B cell (primary cell): ENCODE data around the gene CHST11. TPM values are rescaled to one million over a fixed set of nuclear protein-coding genes. Genes with fewer than 3 reads are reported as not detected.
A peak's percentile ranks its signal among the peaks of the same experiment; 100 is the strongest.

Experiments used
- ATAC-seq: fragments of 200-7000 bp; cut with Tn5 transposase; one replicate; pipeline ENCODE4 v1.10.0; 2021; ENCODE audit warnings: low read depth, mild to moderate bottlenecking, moderate number of reproducible peaks, moderate library complexity
- CTCF ChIA-PET: fragments of 350-600 bp; sonication (Branson Sonifier 250); formaldehyde crosslinking; loops from one replicate; lab custom pipeline; 2021; ENCODE audit warnings: antibody characterized with exemption, inconsistent platforms; lab: Charles Lee
- POLR2A ChIA-PET: fragments of 350-600 bp; sonication (Branson Sonifier 250); formaldehyde crosslinking; loops from one replicate; lab custom pipeline; 2021; ENCODE audit warnings: antibody characterized with exemption; lab: Charles Lee
- DNase-seq: peaks from one replicate; pipeline ENCODE4 v3.0.0; 2013
- H2AFZ ChIP-seq: 2 replicates; pipeline ENCODE4 v1.6.1; 2012; ENCODE audit warnings: mild to moderate bottlenecking, low read depth, low read length; ENCODE audit not compliant: insufficient read depth, poor library complexity, severe bottlenecking
- H3K27ac ChIP-seq, 2 donors: 1 replicate in 1 of 2; 2 replicates in 1 of 2; pipeline ENCODE4 v1.5.1; 2012 to 2013; ENCODE audit warnings: low read length in 2 of 2, mild to moderate bottlenecking in 2 of 2, moderate library complexity in 1 of 2
- H3K27me3 ChIP-seq, 4 experiments: fragments of 200-600 bp in 1 of 4; sonication (generic) in 1 of 4; replicated peaks in 1 of 4; 1 replicate in 2 of 4; 2 replicates in 2 of 4; pipeline versions ENCODE4 v1.6.1 to v1.7.0; 2013 to 2016; ENCODE audit warnings: low read length in 3 of 4, mild to moderate bottlenecking in 2 of 4, mixed read lengths in 1 of 4, moderate library complexity in 1 of 4; ENCODE audit not compliant: insufficient read depth in 4 of 4, control insufficient read depth in 3 of 4; ENCODE audit errors: control extremely low read depth in 1 of 4
- H3K36me3 ChIP-seq, 2 experiments: replicated peaks in 1 of 2; 1 replicate in 1 of 2; 2 replicates in 1 of 2; pipeline versions ENCODE4 v1.6.1 to v1.7.1; 2013; ENCODE audit warnings: low read length in 1 of 2; ENCODE audit not compliant: insufficient read depth in 2 of 2, control insufficient read depth in 1 of 2; ENCODE audit errors: control extremely low read depth in 1 of 2, extremely low read depth in 1 of 2
- H3K4me1 ChIP-seq, 2 donors: fragments of 200-600 bp in 1 of 2; sonication (generic) in 1 of 2; 1 replicate in 1 of 2; 2 replicates in 1 of 2; pipeline versions ENCODE4 v1.5.1 to v1.6.1; 2013 to 2017; ENCODE audit warnings: low read length in 2 of 2; ENCODE audit not compliant: control insufficient read depth in 2 of 2, insufficient read depth in 2 of 2
- H3K4me2 ChIP-seq: replicated peaks from 2 replicates; pipeline ENCODE3; 2012; ENCODE audit warnings: mild to moderate bottlenecking, low read depth, low read length; ENCODE audit not compliant: poor library complexity, severe bottlenecking
- H3K4me3 ChIP-seq, 5 experiments: fragments of 200-600 bp in 1 of 5; sonication (generic) in 1 of 5; 1 replicate in 3 of 5; 2 replicates in 2 of 5; pipeline versions ENCODE4 v1.5.1 to v1.7.0; 2011 to 2016; ENCODE audit warnings: low read length in 4 of 5, mild to moderate bottlenecking in 4 of 5, low read depth in 2 of 5, control low read depth in 1 of 5, moderate library complexity in 1 of 5; ENCODE audit not compliant: insufficient read depth in 1 of 5; ENCODE audit errors: control extremely low read depth in 1 of 5, extremely low read depth in 1 of 5
- H3K79me2 ChIP-seq: fragments of 200-600 bp; sonication (generic); one replicate; pipeline ENCODE4 v1.6.0; 2016; ENCODE audit warnings: low read length; ENCODE audit not compliant: control insufficient read depth, insufficient read depth
- H3K9ac ChIP-seq: fragments of 200-600 bp; sonication (generic); 2 replicates; pipeline ENCODE4 v1.6.1; 2017; ENCODE audit warnings: mild to moderate bottlenecking, low read length, moderate library complexity
- H3K9me3 ChIP-seq, 3 donors: one replicate each; pipeline versions ENCODE4 v1.6.1 to v1.7.1; 2013; ENCODE audit warnings: low read length in 2 of 3; ENCODE audit not compliant: control insufficient read depth in 2 of 3, insufficient read depth in 1 of 3; ENCODE audit errors: control extremely low read depth in 1 of 3
- H4K20me1 ChIP-seq: 2 replicates; pipeline ENCODE4 v1.6.0; 2012; ENCODE audit warnings: mild to moderate bottlenecking, low read length; ENCODE audit not compliant: insufficient read depth, control insufficient read depth, poor library complexity, severe bottlenecking
- H3K27ac Mint-ChIP-seq: one replicate; pipeline ENCODE4 v1.8.0; 2021; ENCODE audit warnings: mixed read lengths
- H3K27me3 Mint-ChIP-seq: one replicate; pipeline ENCODE4 v1.8.0; 2021; ENCODE audit warnings: mixed read lengths
- H3K4me1 Mint-ChIP-seq: one replicate; pipeline ENCODE4 v1.8.0; 2021; ENCODE audit warnings: mixed read lengths
- H3K4me3 Mint-ChIP-seq: one replicate; pipeline ENCODE4 v1.8.0; 2021; ENCODE audit warnings: mixed read lengths
- H3K9me3 Mint-ChIP-seq: one replicate; pipeline ENCODE4 v1.8.0; 2022; ENCODE audit warnings: mixed read lengths; ENCODE audit not compliant: insufficient read depth
- EZH2 ChIP-seq: IDR thresholded peaks from 2 replicates; pipeline ENCODE4 v1.6.1; 2012; ENCODE audit warnings: borderline replicate concordance, low read depth, mild to moderate bottlenecking, moderate library complexity, low read length; ENCODE audit not compliant: insufficient read depth, poor library complexity, severe bottlenecking
- WGBS: methylation state at CpG from one replicate; pipeline ENCODE4 v1.1.5; 2013; ENCODE audit warnings: missing lambda C conversion rate; ENCODE audit not compliant: insufficient coverage; 5-methylcytosine and 5-hydroxymethylcytosine counted together
- intact Hi-C: fragments of 100-400 bp; cut with micrococcal nuclease; formaldehyde crosslinking; loops from one replicate; pipeline ENCODE4 v1.10.0; 2022
- polyA plus RNA-seq: library from polyadenylated mRNA; depleted of rRNA; stranded (reverse); fragments of >200 nt; gene quantifications from 2 replicates; pipeline ENCODE4 v1.2.3, GENCODE V29; 2012
- total RNA-seq, 2 donors: library from RNA; stranded (reverse); fragments of 120-200 nt in 1 of 2; gene quantifications; 1 replicate in 1 of 2; 2 replicates in 1 of 2; pipeline versions ENCODE4 v1.2.3 to v1.2.4, GENCODE V29; 2013 to 2022
- TF ChIP-seq, protein P1 (sequence below): fragments of 200-600 bp; IDR thresholded peaks from one replicate; pipeline ENCODE4 v1.8.0; 2022; ENCODE audit warnings: antibody characterized with exemption, mild to moderate bottlenecking

CHST11 gene
- total and polyA plus RNA-seq, 2 donors (not counting 1 experiment from before 2014, with no cell fraction given): 46.3 to 152 TPM

- Histone ChIP-seq H2AFZ (peak overlapping the region; percentile 67), H3K27ac (peak overlapping the region in 1 of 2 donors; percentile 92), H3K79me2 (peaks cover 41% of the 10 kb centered on the region), H3K36me3 (no peaks in the 10 kb centered on the region), H3K27me3 (no peaks in the 10 kb centered on the region), H3K9ac (peak overlapping the region; percentile 95), H3K4me2 (peak overlapping the region; percentile 94), H3K4me3 (peak overlapping the region; percentile 76 to 99 (median 97)), H3K4me1 (peaks cover 22 to 29% of the 10 kb centered on the region in 2 donors), H4K20me1 (no peaks in the 10 kb centered on the region), H3K9me3 (peaks cover 0 to under 1% (median 0%) of the 10 kb centered on the region in 3 donors)
- ATAC-seq: no peak
- WGBS: 34% methylated on average over 6 of the region's 9 CpGs
- H3K4me1 Mint-ChIP-seq: peaks cover 40% of the 10 kb centered on the region
- peak overlapping the region; percentile 94 for H3K27ac Mint-ChIP-seq
- CTCF ChIA-PET: interaction anchor here (1.1 to 4.4 kb wide), 9 partner anchors 39 to 422 kb away, joined by 3 to 29 read pairs (median 11); no protein-coding TSS in a partner anchor
- TF ChIP-seq, protein P1, sequence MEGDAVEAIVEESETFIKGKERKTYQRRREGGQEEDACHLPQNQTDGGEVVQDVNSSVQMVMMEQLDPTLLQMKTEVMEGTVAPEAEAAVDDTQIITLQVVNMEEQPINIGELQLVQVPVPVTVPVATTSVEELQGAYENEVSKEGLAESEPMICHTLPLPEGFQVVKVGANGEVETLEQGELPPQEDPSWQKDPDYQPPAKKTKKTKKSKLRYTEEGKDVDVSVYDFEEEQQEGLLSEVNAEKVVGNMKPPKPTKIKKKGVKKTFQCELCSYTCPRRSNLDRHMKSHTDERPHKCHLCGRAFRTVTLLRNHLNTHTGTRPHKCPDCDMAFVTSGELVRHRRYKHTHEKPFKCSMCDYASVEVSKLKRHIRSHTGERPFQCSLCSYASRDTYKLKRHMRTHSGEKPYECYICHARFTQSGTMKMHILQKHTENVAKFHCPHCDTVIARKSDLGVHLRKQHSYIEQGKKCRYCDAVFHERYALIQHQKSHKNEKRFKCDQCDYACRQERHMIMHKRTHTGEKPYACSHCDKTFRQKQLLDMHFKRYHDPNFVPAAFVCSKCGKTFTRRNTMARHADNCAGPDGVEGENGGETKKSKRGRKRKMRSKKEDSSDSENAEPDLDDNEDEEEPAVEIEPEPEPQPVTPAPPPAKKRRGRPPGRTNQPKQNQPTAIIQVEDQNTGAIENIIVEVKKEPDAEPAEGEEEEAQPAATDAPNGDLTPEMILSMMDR: no peak
- no peak for TF ChIP-seq EZH2
- H3K4me3 Mint-ChIP-seq: peak overlapping the region; percentile 98
- H3K27me3 Mint-ChIP-seq: no peaks in the 10 kb centered on the region
- intact Hi-C loops: loop anchor here (1.0 to 10.0 kb wide), 11 partner anchors 52 to 599 kb away; partner anchors contain the start of gene SLC41A2
- DNase-seq: peak; percentile 38
- H3K9me3 Mint-ChIP-seq: peaks cover 3% of the 10 kb centered on the region
- POLR2A ChIA-PET: interaction anchor here (0.9 to 3.7 kb wide), 3 partner anchors 74 to 189 kb away, joined by 3 to 26 read pairs (median 4); no protein-coding TSS in a partner anchor
Observed at GRCh38 chr12:104455578-104456416, 951 bp upstream of the CHST11 start.
